Stomach (tissue), 19 donors: Measurements from ENCODE around the gene COL25A1. TPM values are rescaled to one million over a fixed set of nuclear protein-coding genes. Genes with fewer than 3 reads are reported as not detected.

Experiments used
- DNase-seq, 2 donors: peaks; one replicate each; pipeline versions ENCODE4 v3.0.0 to v3.0.0-alpha.2; 2013 to 2019
- H3K27ac ChIP-seq, 5 donors: fragments of 200-600 bp in 4 of 5; sonication (generic) in 4 of 5; one replicate each; pipeline ENCODE4 v1.5.1; 2013 to 2019; ENCODE audit warnings: mild to moderate bottlenecking in 1 of 5, moderate library complexity in 1 of 5
- H3K27me3 ChIP-seq, 3 donors: fragments of 200-600 bp; sonication (generic); one replicate each; pipeline ENCODE4 v1.5.1; 2017 to 2019; ENCODE audit warnings: mixed run types in 1 of 3
- H3K36me3 ChIP-seq, 4 donors: fragments of 200-600 bp; sonication (generic); 1 replicate in 3 of 4; 2 replicates in 1 of 4; pipeline ENCODE4 v1.5.1; 2016 to 2019
- H3K4me1 ChIP-seq, 4 donors: fragments of 200-600 bp; sonication (generic); one replicate each; pipeline ENCODE4 v1.5.1; 2016 to 2019
- H3K4me3 ChIP-seq, 4 donors: fragments of 200-600 bp; sonication (generic) in 3 of 4; one replicate each; pipeline ENCODE4 v1.5.1; 2016 to 2019; ENCODE audit warnings: mild to moderate bottlenecking in 1 of 4
- H3K9me3 ChIP-seq, 4 donors: fragments of 200-600 bp; sonication (generic); one replicate each; pipeline ENCODE4 v1.5.1; 2016 to 2019
- CTCF ChIP-seq, 7 experiments: fragments of 450-650 bp in 4 of 7; fragments of 200-600 bp in 3 of 7; sonication (generic) in 3 of 7; IDR thresholded peaks; one replicate each; pipeline ENCODE4 v1.5.1; 2016 to 2019; ENCODE audit warnings: antibody characterized with exemption in 7 of 7, control low read depth in 2 of 7, mild to moderate bottlenecking in 1 of 7
- EP300 ChIP-seq: sonication (generic); formaldehyde crosslinking; IDR thresholded peaks from one replicate; pipeline ENCODE4 v1.6.1; 2017; ENCODE audit warnings: antibody characterized with exemption
- POLR2A ChIP-seq, 4 donors: fragments of 450-650 bp; IDR thresholded peaks; one replicate each; pipeline ENCODE4 v1.6.1; 2016; ENCODE audit warnings: antibody characterized with exemption in 4 of 4, control low read depth in 2 of 4, mild to moderate bottlenecking in 1 of 4, moderate library complexity in 1 of 4
- POLR2AphosphoS5 ChIP-seq, 3 donors: sonication (generic); formaldehyde crosslinking; IDR thresholded peaks; one replicate each; pipeline ENCODE4 v1.6.1; 2016; ENCODE audit warnings: antibody characterized with exemption in 3 of 3
- WGBS, 5 donors: extraction: QIAGEN DNeasy Blood & Tissue Kit in 3 of 5; methylation state at CpG; one replicate each; pipeline versions ENCODE4 v1.1.5 to v1.1.7; 2013 to 2018; 5-methylcytosine and 5-hydroxymethylcytosine counted together
- intact Hi-C: fragments of 100-400 bp; cut with DNase I; formaldehyde crosslinking; loops from one replicate; pipeline ENCODE4 v1.15.1; 2023; ENCODE audit warnings: low total_unique reads
- long read RNA-seq, 10 donors: transcript quantifications; one replicate each; lab custom pipeline, GENCODE V29; 2026
- polyA plus RNA-seq, 3 donors: library from polyadenylated mRNA; stranded (reverse); fragments of 200-250 nt; gene quantifications; one replicate each; pipeline ENCODE4 v1.2.3, GENCODE V29; 2013
- total RNA-seq, 5 donors: library from RNA; depleted of rRNA; stranded (reverse); fragments of >200 nt; gene quantifications; one replicate each; pipeline versions ENCODE4 v1.1.0 to v1.2.3, GENCODE V29; 2014 to 2016
- donor health status: healthy with polysubstance abuse.
- donor health status: Bipolar disorder and iron deficiency.
- donor health status: healthy.

COL25A1 gene
- total RNA-seq (1 to 10 TPM in 2 of 5 donors, not detected in 3; 1.5 to 4.1 TPM), polyA plus RNA-seq (under 1 TPM in 1 of 3 donors, not detected in 2; 0.10 TPM)
- long read RNA-seq, donor 1: 0 reads
- long read RNA-seq, donor 2: 0 reads
- long read RNA-seq, donor 3: 0 reads
- long read RNA-seq, donor 4: 0 reads
- long read RNA-seq, donor 5: 0 reads
- long read RNA-seq, donor 6: 0 reads
- long read RNA-seq, donor 7: 0 reads
- long read RNA-seq, donor 8: 0 reads
- long read RNA-seq, donor 9: 0 reads
- long read RNA-seq, donor 10: 0 reads

GRCh38 chr4:109302361-109303139, at the start of gene COL25A1:
COL25A1 (minus strand) TSS chr4:109302658.
- no peaks in the 10 kb centered on the region for H3K9me3 ChIP-seq
- no peaks in the 10 kb centered on the region for H3K36me3 ChIP-seq
- 1 to 2% (median 2%) methylated on average over 43 to 76 of the region's 76 CpGs for WGBS, 5 donors
- peaks cover 16 to 23% (median 19%) of the 10 kb centered on the region in 4 donors for H3K4me1 ChIP-seq
- H3K4me3 ChIP-seq: peak within 1 kb of the TSS; percentile 48 to 58 (median 55)
- peak within 1 kb of the TSS in 1 of 5 donors; percentile 1 for H3K27ac ChIP-seq
- peaks cover 8 to 53% (median 34%) of the 10 kb centered on the region in 3 donors for H3K27me3 ChIP-seq
- intact Hi-C loops: no loop called here
- peak; percentile 26 to 87 for DNase-seq
- TF ChIP-seq EP300: no peak
- no peak for TF ChIP-seq CTCF (IDR thresholded peaks at IDR 0.05)
- no peak for TF ChIP-seq POLR2A (IDR thresholded peaks at IDR 0.05)
- no peak for TF ChIP-seq POLR2AphosphoS5 (IDR thresholded peaks at IDR 0.05)

- 86 to 95% (median 89%) methylated on average over 1 of the region's 1 CpG for WGBS, 5 donors
- DNase-seq: no peak
- intact Hi-C loops: no loop called here
- H3K27me3 ChIP-seq: no peaks in the 10 kb centered on the region
- H3K27ac ChIP-seq: no peak overlapping the region
- no peaks in the 10 kb centered on the region for H3K36me3 ChIP-seq
- no peak overlapping the region for H3K4me3 ChIP-seq
- TF ChIP-seq POLR2AphosphoS5 (IDR thresholded peaks at IDR 0.05): no peak
- H3K9me3 ChIP-seq: peaks cover 0 to 23% (median 8%) of the 10 kb centered on the region in 4 donors
- H3K4me1 ChIP-seq: no peaks in the 10 kb centered on the region
Observed at GRCh38 chr4:109350121-109350520, 47.7 kb upstream of the COL25A1 start.

- intact Hi-C loops: no loop called here
- Histone ChIP-seq H3K4me1 (no peaks in the 10 kb centered on the region), H3K4me3 (no peak overlapping the region), H3K9me3 (peaks cover 0 to 4% (median 1%) of the 10 kb centered on the region in 4 donors), H3K27ac (no peak overlapping the region), H3K27me3 (no peaks in the 10 kb centered on the region), H3K36me3 (no peaks in the 10 kb centered on the region)
- DNase-seq: no peak
- WGBS, 5 donors: 71 to 80% (median 74%) methylated on average over 10 of the region's 10 CpGs
- no peak for TF ChIP-seq EP300
Observed at GRCh38 chr4:109334129-109335105, 32.0 kb upstream of the COL25A1 start.

GRCh38 chr4:109332926-109333464, 30.5 kb upstream of the COL25A1 start:
- Histone ChIP-seq H3K27me3 (no peaks in the 10 kb centered on the region), H3K9me3 (no peaks in the 10 kb centered on the region), H3K27ac (no peak overlapping the region), H3K4me3 (no peak overlapping the region), H3K36me3 (no peaks in the 10 kb centered on the region), H3K4me1 (no peaks in the 10 kb centered on the region)
- no peak for TF ChIP-seq POLR2A (IDR thresholded peaks at IDR 0.05)
- no peak for TF ChIP-seq POLR2AphosphoS5 (IDR thresholded peaks at IDR 0.05)
- no peak for TF ChIP-seq EP300
- TF ChIP-seq CTCF (IDR thresholded peaks at IDR 0.05): no peak
- no peak for DNase-seq
- intact Hi-C loops: no loop called here
- WGBS, 5 donors: 53 to 80% (median 57%) methylated on average over 2 of the region's 2 CpGs

GRCh38 chr4:109327641-109328040, 25.2 kb upstream of the COL25A1 start:
- TF ChIP-seq CTCF (IDR thresholded peaks at IDR 0.05): no peak
- TF ChIP-seq EP300: no peak
- TF ChIP-seq POLR2AphosphoS5 (IDR thresholded peaks at IDR 0.05): no peak
- TF ChIP-seq POLR2A (IDR thresholded peaks at IDR 0.05): no peak
- WGBS, 5 donors: 94 to 100% (median 95%) methylated on average over 2 of the region's 2 CpGs
- Histone ChIP-seq H3K9me3 (peaks cover 6 to 27% (median 19%) of the 10 kb centered on the region in 4 donors), H3K4me3 (no peak overlapping the region), H3K27ac (no peak overlapping the region), H3K4me1 (no peaks in the 10 kb centered on the region), H3K36me3 (no peaks in the 10 kb centered on the region), H3K27me3 (no peaks in the 10 kb centered on the region)
- no peak for DNase-seq
- intact Hi-C loops: no loop called here
